Activated T-cell treated with anti-CD3 and anti-CD28 coated beads, Interleukin-2, amount 50 U/mL, for 48 hours (primary cell): ENCODE results near the gene PRDX3.
"Not testable (repeated sequence)": the region's sequence is repeated elsewhere in the genome, so short reads cannot be mapped to it uniquely, and the experiment has no call there.

ENCODE experiments used
- DNase-seq, 2 experiments: peaks; one replicate each; pipeline ENCODE4 v3.0.0-alpha.2; 2020

PRDX3 gene

DNA sequence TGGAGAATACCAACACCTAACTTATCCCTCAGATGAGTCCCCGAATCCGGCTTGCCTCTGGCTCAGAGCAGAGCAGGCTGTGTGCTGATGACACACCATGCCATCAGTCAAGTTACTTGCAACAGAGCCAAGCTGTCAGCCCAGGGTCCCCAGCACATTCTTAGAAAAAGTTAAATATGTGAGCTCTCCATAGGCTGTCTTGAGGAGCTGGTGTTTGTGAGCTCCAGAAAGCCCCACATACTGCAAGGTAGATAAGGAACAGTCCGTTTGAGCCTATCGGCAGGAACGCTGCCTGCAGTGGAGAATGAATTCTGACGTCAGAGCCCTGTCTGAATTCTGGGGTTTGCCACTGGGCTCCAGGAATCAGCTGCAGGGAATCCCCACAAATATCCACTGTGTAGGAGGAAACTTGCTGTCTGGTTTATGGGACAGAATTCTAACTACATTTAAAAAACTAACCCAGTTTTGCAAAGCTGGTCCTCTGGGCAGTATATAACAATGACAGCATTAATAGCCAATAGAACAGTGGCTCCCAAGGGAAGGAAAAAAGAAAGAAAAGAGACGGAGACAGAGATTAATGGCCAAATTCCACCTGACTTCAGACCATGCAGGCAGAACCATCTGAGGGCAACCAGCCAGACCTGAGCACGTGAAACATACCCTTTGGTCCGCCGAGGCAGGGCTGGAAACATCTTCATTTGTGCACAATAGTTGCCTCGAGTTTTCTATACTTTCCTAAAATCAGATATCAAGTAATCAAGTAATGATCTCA lies 16.7 kb downstream of the PRDX3 start:
- DNase-seq = no peak

DNA sequence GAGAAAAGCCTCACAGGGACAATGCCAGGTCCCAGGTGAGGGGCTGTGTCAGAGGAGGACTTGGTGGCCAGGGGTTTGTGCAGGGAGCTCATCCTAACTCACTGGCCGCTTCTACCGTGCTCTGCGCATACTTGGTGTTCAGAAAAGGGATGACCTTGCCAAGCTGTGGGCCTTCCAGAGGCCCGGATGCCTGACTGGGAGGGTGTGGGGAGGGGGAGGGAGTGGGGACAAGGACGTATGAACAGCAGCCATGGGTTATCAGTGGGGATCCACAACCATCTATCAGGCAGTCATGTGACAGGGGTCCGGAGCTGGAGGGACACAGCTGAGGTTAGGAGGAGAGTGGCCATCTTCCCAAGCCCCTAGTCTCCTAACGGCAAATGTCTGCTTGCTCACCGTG lies 19.3 kb downstream of the PRDX3 start:
- no peak for DNase-seq

DNA sequence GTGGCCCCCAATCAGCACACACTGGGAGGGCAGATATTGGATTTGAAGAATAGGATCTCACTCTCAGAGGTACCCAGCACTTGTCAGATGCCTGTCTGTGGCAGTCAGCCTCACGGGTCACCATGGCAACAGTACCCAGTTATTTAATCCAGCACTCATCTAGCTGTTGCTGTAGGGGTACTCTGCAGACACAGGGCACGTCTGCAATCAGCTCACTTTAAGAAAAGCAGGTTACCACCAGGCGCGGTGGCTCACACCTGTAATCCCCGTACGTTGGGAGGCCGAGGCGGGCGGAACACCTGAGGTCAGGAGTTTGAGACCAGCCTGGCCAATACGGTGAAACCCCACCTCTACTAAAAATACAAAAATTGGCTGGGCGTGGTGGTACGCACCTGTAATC lies 25.0 kb downstream of the PRDX3 start:
- DNase-seq = no peak

DNA sequence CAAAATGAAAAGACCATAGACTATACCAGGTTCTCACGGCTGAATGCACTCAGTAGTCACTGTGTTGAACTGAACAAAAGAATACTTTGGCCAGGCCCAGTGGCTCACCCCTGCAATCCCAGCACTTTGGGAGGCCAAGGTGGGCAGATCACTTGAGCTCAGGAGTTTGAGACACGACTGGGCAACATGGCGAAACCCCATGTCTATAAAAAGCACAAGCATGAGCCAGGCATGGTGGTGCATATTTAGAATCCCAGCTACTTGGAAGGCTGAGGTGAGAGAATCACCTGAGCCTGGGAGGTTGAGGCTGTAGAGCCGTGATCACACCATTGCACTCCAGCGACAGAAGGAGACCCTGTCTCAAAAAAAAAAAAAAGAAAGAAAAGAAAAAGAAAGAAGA lies 25.6 kb downstream of the PRDX3 start:
- DNase-seq = no peak

DNA sequence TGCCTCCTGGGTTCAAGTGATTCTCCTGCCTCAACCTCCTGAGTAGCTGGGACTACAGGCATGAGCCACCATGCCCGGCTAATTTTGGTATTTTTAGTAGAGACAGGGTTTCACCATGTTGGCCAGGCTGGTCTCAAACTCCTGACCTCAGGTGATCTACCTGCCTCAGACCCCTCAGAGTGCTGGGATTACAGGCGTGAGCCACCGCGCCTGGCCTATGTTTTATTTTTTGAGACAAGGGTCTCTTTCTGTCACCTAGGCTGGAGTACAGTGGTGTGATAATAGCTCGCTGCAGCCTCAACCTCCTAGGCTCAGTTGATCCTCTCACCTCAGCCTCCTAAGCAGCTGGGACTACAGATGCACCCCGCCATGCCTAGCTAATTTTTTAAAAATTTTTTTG lies 27.0 kb downstream of the PRDX3 start:
- not testable (repeated sequence) for DNase-seq

DNA sequence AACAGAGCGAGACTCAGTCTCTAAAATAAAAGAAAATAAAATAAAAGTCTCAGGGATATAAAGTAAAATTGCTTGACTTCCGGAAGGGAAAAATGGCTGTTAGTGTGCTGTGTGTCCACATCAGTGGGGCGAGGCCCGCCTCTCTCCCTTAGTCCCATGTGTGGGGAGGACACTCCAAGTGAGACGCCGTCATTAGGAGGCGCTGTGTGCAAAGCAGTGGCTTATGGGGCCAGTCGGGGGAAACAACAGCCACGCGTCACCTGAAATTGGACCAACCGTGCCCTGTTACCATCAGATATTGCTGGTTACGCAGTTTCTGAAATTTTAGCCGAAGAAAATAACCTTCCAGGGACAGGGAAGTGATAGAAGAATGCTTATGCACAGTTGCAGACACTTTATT lies 28.9 kb downstream of the PRDX3 start:
- peak in 1 of 2 experiments; percentile 35 for DNase-seq

DNA sequence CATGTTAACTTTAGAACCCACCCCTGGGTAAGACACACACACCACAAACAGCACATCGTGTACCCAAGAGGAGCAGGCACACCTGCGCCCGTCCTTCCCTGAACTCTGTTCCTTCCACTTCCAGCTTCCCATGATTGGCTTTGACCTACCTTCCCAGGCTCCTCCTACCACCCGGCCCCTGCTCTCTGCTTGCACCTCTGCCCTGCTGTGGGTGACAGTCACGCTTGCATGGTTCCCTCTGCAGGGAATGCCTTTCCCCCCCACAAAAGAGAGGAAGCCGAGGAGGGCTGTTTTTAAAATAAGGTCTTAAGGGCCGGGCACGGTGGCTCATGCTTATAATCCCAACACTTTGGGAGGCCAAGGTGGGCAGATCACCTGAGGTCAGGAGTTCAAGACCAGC lies 29.5 kb downstream of the PRDX3 start:
- no peak for DNase-seq

DNA sequence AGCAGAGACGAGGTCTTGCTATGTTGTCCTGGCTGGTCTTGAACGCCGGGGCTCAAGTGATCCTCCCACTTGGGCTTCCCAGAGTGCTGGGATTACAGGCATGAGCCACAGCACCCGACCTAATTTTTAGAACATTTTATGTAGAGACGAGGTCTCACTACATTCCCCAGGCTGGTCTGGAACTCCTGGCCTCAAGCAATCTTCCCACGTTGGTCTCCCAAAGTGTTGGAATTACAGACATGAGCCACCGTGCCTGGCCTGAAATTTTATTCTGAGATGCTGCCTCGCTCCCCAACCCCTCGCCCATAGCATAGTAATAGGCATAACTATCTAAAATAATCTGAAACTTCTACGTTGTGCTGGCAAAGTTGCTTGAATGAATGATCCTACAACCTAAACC lies 35.0 kb downstream of the PRDX3 start:
- no peak for DNase-seq

DNA sequence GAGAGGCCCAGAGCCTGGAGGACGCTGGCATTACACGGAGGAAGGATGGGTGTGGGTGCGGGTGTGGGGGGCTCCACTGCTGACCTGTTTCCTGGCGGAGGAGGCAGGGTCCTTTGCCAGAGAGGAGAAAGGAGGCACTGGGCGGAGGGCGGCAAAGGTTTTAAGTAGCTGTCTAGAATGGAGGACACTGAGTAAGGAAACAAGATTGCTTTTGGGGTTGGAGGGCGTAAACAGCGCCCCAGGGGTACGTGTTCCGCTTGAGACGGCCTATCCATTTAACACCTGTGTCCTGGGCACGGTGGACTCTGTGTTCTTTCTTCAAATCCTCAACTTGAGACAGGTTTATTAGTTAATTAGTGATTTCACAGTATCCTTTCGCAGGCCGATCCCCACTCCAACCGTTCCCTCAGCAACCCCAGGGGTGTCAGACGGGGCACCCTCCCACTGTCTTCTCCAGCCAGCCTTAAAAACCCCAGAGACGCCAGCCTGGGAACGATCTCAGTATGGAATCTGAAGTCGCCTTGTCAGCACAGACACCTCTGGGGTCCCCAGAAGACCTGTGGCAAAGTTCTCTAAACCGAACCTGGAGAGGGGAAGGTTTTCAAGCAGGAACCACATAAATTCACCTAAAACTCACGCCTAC lies 37.9 kb downstream of the PRDX3 start:
- no peak for DNase-seq

DNA sequence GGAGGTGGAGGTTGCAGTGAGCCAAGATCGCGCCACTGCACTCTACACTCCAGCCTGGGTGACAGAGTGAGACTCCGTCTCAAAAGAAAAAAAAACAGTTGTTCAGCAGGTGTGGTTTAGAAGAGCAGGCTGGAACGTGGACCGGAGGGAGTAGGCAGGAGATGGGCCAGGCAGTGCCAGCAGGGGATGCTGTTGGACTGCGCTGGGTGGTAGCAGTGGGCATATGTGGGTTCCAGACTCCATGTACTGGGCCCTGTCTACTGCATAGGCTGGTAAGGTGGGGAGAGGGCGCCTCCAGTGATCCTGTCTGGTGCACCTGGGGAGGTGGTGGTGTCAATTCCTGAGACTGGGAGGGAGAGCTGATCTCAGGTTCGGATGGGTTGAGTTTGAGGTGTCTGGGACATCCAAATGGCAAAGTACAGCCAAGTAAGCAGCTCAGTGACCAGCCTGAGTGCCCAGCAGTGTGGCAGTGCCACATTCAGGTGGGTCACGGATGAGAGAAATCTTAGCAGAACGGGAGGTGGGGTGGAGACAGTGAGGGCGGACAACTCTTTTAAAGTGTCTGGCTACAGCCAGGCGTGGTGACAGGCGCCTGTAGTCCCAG lies 39.0 kb downstream of the PRDX3 start:
- DNase-seq = peak; percentile 62 to 67

DNA sequence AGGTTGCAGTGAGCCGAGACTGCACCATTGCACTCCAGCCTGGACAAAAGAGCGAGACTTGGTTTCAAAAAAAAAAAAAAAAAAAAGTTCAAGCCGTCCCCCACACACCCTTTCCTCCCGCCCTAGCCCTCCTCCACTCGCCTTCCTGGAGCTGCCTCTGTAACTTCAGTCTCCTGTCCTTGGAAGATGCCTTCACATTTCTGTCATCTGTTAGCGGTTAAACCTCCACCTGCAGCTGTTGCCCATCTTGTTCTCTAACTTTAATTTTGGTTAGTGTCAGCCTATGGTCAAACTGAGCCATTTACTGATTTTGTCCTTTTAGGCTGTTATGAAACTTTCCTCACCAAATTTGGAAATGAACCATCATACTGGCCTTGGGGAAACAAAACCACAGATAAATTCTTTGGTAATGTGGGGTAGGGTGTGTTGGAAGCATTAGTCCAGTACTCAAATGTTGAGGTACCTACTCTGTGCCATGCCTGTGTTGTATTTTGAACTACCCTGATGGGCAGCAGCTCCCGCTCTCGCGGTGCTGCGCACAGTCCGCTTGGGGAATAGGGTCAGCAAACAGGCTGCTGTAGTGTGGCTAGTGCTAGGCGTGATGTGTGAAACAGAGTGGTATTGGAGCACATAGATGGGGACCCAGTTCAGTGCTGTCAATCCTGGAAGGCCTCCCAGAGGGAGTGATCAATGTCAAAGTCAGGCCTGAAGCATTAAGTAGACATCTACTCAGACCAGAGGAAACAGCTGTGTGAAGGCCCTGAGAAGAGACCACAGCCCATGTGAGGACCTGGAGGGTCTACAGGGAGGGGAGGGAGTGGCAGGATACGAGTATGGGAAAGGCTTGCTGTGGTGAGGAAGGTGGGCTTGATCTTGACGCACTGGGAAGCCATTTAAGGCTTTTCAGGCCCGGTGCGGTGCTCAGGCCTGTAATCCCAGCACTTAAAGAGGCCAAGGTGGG lies 40.0 kb downstream of the PRDX3 start:
- no peak for DNase-seq

DNA sequence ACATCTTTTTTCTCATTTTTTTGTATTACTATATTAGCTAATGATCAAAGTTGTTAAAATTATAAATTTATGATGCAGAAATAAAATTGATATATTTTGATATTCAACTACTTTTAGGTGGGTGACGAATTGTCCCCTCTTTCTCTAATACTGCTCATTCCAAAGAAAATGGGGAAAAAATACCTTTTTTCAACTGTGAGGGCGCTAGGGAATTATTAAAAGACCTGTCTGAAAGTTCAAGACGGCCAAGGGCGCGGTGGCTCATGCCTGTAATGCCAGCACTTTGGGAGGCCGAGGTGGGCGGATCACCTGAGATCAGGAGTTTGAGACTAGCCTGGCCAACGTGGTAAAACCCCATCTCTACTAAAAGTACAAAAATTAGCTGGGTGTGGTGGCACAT lies 40.7 kb downstream of the PRDX3 start:
- not testable (repeated sequence) for DNase-seq

DNA sequence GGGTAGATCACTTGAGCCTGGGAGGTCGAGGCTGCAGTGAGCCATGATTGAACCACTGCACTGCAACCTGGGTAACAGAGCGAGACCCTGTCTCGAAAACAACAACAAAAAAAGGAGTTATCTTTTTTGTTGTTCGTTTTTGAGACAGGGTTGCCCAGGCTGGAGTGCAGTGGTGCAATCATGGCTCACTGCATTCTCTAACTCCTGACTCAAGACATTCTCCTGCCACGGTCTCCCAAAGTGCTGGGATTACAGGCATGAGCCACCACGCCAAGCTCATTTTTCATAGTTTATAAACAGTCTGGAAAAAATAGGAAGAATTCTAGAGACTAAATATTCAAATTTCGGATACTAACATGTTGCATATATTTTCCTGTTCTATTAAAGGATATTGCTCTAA lies 42.5 kb downstream of the PRDX3 start:
- DNase-seq = no peak

DNA sequence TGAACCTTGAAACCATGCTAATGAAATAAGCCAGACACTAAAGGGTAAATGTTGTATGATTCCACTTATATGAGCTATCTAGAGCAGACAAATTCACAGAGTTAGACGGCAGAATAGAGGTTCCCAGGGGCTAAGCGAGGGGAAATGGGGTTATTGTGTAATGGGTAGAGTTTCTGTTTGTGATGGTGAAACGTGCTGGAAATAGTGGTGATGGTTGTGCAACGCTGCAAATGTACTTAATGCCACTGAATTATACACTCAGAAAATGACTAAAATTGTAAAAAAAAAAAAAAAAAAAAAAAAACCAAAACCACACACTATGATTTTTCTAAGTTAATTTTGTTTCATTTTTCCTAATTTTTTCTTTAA lies 43.1 kb downstream of the PRDX3 start:
- DNase-seq = peak in 1 of 2 experiments; percentile 28

DNA sequence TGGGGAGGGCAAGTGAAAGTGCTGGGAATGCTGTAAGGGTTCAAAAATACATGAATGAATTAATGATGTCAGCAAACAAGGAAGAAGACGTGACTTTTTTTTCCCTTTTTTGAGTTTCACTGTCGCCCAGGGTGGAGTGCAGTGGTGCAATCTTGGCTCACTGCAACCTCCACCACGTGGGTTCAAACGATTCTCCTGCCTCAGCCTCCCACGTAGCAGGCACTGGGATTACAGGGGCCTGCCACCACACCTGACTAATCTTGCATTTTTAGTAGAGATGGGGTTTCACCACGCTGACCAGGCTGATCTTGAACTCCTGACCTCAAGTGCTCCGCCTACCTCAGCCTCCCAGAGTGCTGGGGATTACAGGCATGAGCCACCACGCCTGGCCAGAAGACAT lies 44.7 kb downstream of the PRDX3 start:
- DNase-seq = peak; percentile 66 to 73

DNA sequence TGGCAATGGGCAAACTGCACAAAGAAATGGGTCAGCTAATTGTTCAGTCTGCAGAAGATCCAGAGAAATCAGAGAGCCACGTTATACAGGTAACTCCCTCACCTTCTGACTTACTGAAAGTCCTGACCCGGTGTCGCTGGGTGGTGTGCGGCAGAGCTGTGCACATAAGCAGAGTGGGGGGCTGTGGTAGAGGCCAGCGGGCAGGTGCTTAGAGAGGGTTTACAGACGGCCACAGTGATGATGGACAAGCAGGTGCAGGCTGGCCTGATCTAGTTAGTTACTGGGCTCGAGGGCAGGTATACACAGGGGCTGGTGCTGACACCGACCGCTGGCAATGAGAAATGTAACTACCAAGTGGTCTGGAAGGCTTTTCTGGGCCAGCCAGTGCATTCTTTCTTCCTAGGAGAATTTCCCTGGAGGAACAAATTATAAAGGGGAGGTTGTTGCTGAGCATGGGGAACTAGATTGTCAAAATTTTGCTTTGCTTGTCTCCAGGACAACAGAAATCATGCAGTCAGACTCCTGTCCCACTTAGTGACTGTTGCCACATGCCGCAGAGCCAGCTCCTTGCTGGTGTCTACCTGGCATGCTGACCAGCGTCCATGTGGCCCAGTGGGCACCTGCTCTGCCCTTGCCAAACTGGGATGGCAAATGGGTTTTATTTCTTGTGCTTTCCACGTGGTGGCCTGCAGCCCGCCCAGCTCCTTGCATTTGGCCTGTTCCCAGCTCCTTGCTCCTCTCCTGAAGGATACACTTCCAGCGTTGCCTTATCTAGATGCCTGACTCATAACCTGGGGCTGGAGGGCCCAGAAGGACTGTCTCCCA lies 45.9 kb downstream of the PRDX3 start:
- no peak for DNase-seq

DNA sequence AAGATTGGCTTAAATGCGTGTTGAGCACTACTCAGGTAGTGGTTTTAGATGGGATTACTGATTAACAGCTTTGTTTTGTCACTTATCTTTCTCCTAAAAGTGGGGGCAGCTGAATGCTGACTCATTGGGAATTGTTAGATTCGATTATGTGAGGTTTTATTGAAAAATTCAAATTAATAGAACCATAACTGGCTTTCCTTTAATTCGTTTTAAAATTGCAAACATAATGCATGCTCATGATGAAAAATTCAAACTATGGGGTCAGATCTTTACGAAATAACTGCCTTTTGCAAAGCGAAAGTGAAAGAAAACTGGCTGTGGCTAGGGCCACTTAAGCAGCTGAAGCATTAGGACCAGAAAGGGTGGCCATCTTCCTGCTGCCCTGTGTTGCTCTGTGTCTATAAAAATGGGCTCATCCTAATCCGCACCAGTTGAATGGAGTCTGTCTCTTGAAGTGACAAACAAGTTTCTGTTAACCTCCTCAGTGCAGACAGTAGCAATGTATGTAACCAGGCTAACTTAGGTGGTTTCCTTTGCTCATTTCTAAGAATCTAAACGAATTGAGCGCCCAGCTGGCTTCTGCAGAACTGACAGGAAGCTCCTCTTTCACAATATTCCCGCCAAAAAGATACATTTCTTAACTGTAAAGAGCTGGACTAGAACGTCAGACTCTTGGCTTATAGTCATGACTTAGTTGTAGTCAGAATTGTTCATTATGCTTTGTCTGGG lies 46.9 kb downstream of the PRDX3 start:
- DNase-seq = peak; percentile 60 to 64

DNA sequence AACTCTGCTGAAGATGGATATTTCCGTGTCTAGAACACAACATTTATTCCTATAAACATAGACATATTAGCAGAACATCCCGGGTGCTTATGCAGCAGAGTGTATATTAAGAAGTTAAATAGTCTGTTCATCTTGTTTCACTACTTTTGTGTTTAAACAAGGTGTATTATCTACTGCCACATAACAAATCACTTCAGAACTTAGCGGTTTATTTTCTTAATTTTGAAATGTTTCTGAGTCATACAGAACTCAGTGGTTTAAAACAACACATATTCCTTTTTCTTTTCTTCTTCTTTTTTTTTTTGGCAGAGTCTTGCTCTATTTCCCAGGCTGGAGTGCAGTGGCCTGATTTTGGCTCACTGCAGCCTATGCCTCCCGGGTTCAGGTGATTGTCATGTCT lies 48.9 kb downstream of the PRDX3 start:
- no peak for DNase-seq

DNA sequence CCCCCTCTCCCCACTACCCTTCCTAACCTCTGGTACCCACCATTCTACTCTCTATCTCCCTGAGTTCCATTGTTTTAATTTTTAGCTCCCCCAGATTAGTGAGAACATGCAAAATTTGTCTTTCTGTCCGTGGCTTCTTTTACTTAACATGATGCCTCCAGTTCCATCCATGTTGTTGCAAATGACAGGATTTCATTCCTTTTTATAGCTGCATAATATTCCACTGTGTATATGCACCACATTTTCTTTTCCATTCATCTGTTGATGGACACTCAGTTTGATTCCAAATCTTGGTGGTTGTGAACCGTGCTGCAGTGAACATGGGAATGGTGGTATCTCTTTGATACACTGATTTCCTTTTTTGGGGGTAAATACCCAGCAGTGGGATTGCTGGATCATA lies 52.7 kb downstream of the PRDX3 start:
- DNase-seq = no peak

DNA sequence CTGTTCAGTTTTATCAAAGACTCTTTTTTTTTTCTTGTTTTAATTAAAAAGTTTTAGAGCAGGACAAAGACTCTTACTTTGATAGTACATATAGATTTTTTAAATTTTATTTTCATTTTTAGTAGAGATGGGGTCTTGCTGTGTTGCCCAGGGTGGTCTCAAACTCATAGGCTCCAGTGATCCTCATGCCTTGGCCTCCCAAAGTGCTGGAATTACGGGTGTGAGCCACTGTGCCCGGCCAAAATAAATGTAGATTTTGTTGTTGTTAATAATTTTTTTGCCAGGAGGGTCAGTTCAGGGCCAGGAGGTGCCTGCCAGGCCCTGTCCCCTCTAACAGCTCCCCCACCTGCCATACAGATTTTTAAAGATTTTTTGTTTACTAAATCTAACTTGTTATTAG lies 57.7 kb downstream of the PRDX3 start:
- no peak for DNase-seq

DNA sequence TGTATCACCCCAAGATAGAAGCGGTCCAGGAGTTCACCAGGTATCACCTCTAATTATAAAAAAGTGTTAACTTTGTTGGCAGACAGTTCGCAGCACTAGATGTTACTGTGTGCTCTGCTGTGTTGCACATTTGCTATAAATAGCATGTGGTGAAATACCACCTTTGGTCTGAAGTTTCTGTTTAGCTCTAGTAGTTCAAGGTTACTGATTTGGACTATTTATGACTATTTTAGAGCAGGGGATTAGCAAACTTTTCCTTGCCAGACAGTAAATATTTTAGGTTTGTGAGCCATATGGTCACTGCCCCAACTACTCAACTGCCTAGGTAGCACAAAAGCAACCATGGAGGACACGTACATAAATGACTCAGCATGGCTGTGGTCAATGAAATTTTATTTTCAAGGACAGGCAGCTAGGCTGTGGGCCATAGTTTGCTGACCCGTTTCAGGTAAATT lies 58.2 kb downstream of the PRDX3 start:
- DNase-seq = no peak
